Keratinocyte (primary cell): ENCODE results near the gene CNIH2. TPM values are rescaled to one million over a fixed set of nuclear protein-coding genes. Genes with fewer than 3 reads are reported as not detected.

Experiments
- DNase-seq: peaks from one replicate; pipeline ENCODE4 v3.0.0-alpha.2; 2011; ENCODE audit warnings: low read depth, missing footprints, low spot score
- FAIRE-seq: peaks from 2 replicates; lab custom pipeline; 2011; peaks lifted over from hg19 to GRCh38; lab: Jason Lieb, UNC
- H2AFZ ChIP-seq: 2 replicates; pipeline ENCODE4 v1.6.0; 2012; ENCODE audit warnings: low read length, control low read depth, inconsistent platforms; ENCODE audit not compliant: control insufficient read depth
- H3K27ac ChIP-seq: 2 replicates; pipeline ENCODE4 v1.5.1; 2011; ENCODE audit warnings: low read length; ENCODE audit not compliant: control insufficient read depth, insufficient read depth
- H3K27me3 ChIP-seq: 3 replicates; pipeline ENCODE4 v1.6.0; 2011; ENCODE audit warnings: low read length; ENCODE audit not compliant: control insufficient read depth, insufficient read depth; ENCODE audit errors: extremely low read depth
- H3K36me3 ChIP-seq, 2 experiments: 2 replicates in 1 of 2; 3 replicates in 1 of 2; pipeline ENCODE4 v1.5.1; 2011; ENCODE audit warnings: low read length in 2 of 2, mild to moderate bottlenecking in 1 of 2; ENCODE audit not compliant: control insufficient read depth in 2 of 2, insufficient read depth in 2 of 2; ENCODE audit errors: extremely low read depth in 1 of 2
- H3K4me1 ChIP-seq: 3 replicates; pipeline ENCODE4 v1.5.1; 2011; ENCODE audit warnings: low read length; ENCODE audit not compliant: control insufficient read depth, insufficient read depth; ENCODE audit errors: extremely low read depth
- H3K4me2 ChIP-seq: 3 replicates; pipeline ENCODE4 v1.6.0; 2011; ENCODE audit warnings: low read depth, low read length; ENCODE audit not compliant: control insufficient read depth, insufficient read depth; ENCODE audit errors: extremely low read depth
- H3K4me3 ChIP-seq, 3 experiments: fragments of 200-600 bp in 1 of 3; sonication (generic) in 1 of 3; 2 replicates in 2 of 3; 3 replicates in 1 of 3; pipeline ENCODE4 v1.5.1; 2011 to 2016; ENCODE audit warnings: low read length in 3 of 3, mild to moderate bottlenecking in 3 of 3, control low read depth in 2 of 3, inconsistent platforms in 1 of 3, low read depth in 1 of 3, mixed read lengths in 1 of 3, mixed run types in 1 of 3, moderate library complexity in 1 of 3; ENCODE audit not compliant: control insufficient read depth in 2 of 3, insufficient read depth in 2 of 3; ENCODE audit errors: extremely low read depth in 1 of 3
- H3K79me2 ChIP-seq: 2 replicates; pipeline ENCODE4 v1.6.0; 2012; ENCODE audit warnings: low read length; ENCODE audit not compliant: control insufficient read depth, insufficient read depth
- H3K9ac ChIP-seq: 3 replicates; pipeline ENCODE4 v1.6.0; 2011; ENCODE audit warnings: low read length; ENCODE audit not compliant: control insufficient read depth, insufficient read depth; ENCODE audit errors: extremely low read depth
- H3K9me1 ChIP-seq: 3 replicates; pipeline ENCODE4 v1.6.0; 2011; ENCODE audit warnings: low read length; ENCODE audit not compliant: control insufficient read depth, insufficient read depth; ENCODE audit errors: extremely low read depth
- H3K9me3 ChIP-seq: 2 replicates; pipeline ENCODE4 v1.5.1; 2012; ENCODE audit warnings: low read depth, low read length; ENCODE audit not compliant: control insufficient read depth
- H4K20me1 ChIP-seq: 3 replicates; pipeline ENCODE4 v1.6.0; 2011; ENCODE audit warnings: low read length; ENCODE audit not compliant: control insufficient read depth, insufficient read depth; ENCODE audit errors: extremely low read depth
- CTCF ChIP-seq, 3 experiments: IDR thresholded peaks in 1 of 3; conservative IDR thresholded peaks in 1 of 3; optimal IDR thresholded peaks in 1 of 3; 2 replicates in 2 of 3; 3 replicates in 1 of 3; pipeline versions ENCODE3 to v1.5.1; 2011; ENCODE audit warnings: low read length in 3 of 3, mild to moderate bottlenecking in 3 of 3, moderate library complexity in 2 of 3, control low read depth in 1 of 3, inconsistent platforms in 1 of 3; ENCODE audit not compliant: insufficient read depth in 2 of 3; ENCODE audit errors: extremely low read depth in 1 of 3
- EZH2 ChIP-seq: IDR thresholded peaks from one replicate; pipeline ENCODE4 v1.6.1; 2012; ENCODE audit warnings: inconsistent platforms, mild to moderate bottlenecking, low read length, moderate library complexity
- dilution Hi-C: fragments of 300-500 bp; cut with MboI; formaldehyde crosslinking; loops from one replicate; pipeline ENCODE4 v1.7.0; 2020; ENCODE audit warnings: low sequenced_read_pairs; ENCODE audit not compliant: extremely low pct_ligation_motif_present
- polyA plus RNA-seq, 5 experiments: library from polyadenylated mRNA; depleted of rRNA in 3 of 5; stranded (reverse) in 3 of 5; stranded (forward) in 1 of 5; unstranded in 1 of 5; fragments of >200 nt; gene quantifications; 1 replicate in 1 of 5; 2 replicates in 3 of 5; 3 replicates in 1 of 5; pipeline versions ENCODE4 v1.2.1 to v1.2.3, GENCODE V29; 2011 to 2012; ENCODE audit warnings: missing spikeins in 2 of 5, low read depth in 1 of 5, low replicate concordance in 1 of 5

Gene CNIH2
- polyA plus RNA-seq, 1 donor (not counting 4 experiments of a cell fraction or from before 2014, with no cell fraction given), result 0.17 TPM

DNA sequence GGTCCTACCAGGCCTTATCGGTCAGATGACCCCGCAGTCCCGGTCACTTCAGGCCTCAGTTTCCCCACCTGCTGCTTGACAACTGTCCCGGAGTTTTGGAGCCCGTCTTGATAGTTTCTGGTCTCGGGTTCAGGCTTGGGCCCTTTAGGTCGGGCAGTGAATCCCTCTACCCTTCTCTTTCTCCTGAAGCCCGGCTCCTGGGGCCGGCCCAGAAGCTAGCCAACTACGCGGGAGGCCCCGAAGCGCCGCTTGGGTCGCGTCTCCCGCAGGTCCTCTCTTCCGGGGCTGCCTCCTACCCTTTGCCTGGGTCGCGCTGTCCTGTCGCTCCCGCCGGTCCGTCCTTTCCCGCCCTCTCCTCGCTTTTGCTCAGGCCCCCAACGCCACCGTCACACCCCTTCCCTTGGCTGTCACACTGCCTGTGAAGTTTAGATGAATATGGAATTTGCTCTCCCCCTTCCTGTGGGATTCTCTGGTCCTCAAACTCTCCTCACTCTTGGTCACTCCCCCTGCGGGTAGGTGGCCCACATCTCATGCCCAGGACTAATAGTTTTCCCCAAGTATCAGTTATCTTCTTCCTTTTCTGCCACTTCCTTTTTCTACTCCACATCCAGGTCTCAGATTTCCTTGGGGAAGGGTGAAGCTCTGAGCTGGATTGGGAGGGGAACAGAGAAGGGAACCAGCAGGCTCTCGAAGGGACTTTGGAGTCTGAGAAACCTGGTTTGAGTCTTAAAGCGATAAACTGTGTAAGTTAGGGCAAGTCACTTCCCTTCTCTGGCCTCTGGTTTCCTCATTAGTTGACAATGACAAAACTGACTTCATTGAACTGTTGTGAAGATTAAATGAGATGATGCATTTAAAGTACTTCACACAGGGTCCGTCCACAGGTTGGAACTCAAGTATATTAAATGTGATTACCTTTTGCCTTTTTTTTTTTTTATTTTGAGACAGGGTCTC, 8.7 kb upstream of the CNIH2 start:
- Histone ChIP-seq H3K79me2 (peaks cover 32% of the 10 kb centered on the region), H3K9ac (peak overlapping the region; percentile 88), H3K4me3 (peak overlapping the region; percentile 85 to 93 (median 91)), H3K4me1 (peaks cover 9% of the 10 kb centered on the region), H3K27ac (peak overlapping the region; percentile 87), H3K9me3 (no peaks in the 10 kb centered on the region), H4K20me1 (peaks cover 10% of the 10 kb centered on the region), H3K4me2 (peak overlapping the region; percentile 95), H3K36me3 (peaks cover 31 to 48% of the 10 kb centered on the region in 2 experiments), H3K27me3 (no peaks in the 10 kb centered on the region), H2AFZ (peak overlapping the region; percentile 23), H3K9me1 (no peaks in the 10 kb centered on the region)
- dilution Hi-C loops, result no loop called here
- FAIRE-seq (no peak), DNase-seq (no peak)
- TF ChIP-seq EZH2 (no peak), CTCF (optimal IDR thresholded peaks at IDR 0.05 in 1 of 3, IDR thresholded peaks at IDR 0.05 in 1 of 3, conservative IDR thresholded peaks at IDR 0.05 in 1 of 3; ENCODE audit: extremely low read depth in 1 of 3, insufficient read depth in 2 of 3, low read length in 3 of 3) (peak in 2 of 3 experiments; percentile 13 to 28)

- H3K4me1 ChIP-seq, result peaks cover 9% of the 10 kb centered on the region
- TF ChIP-seq EZH2, result no peak
- H3K27ac ChIP-seq, result no peak overlapping the region
- H3K4me3 ChIP-seq, result no peak overlapping the region
- no peak overlapping the region for H3K9ac ChIP-seq
- peaks cover 9% of the 10 kb centered on the region for H4K20me1 ChIP-seq
- H3K27me3 ChIP-seq, result no peaks in the 10 kb centered on the region
- no peaks in the 10 kb centered on the region for H3K9me3 ChIP-seq
- H3K4me2 ChIP-seq, result no peak overlapping the region
- H3K36me3 ChIP-seq, result peaks cover 30 to 40% of the 10 kb centered on the region in 2 experiments
- H2AFZ ChIP-seq, result no peak overlapping the region
- peaks cover 32% of the 10 kb centered on the region for H3K79me2 ChIP-seq
- FAIRE-seq, result no peak
- dilution Hi-C loops, result no loop called here
- no peak for DNase-seq
- H3K9me1 ChIP-seq, result no peaks in the 10 kb centered on the region
These were observed 6.2 kb upstream of the CNIH2 start for GRCh38 chr11:66271816-66272215.
